T-helper 9 cell (primary cell): ENCODE measurements around the gene PDIA4.

Source experiments
- DNase-seq: peaks from one replicate; pipeline ENCODE4 v3.0.0-alpha.2; 2020

Gene PDIA4

GRCh38 chr7:148963583-148964482 is 64.5 kb downstream of the PDIA4 start:
- no peak for DNase-seq

- peak; percentile 28 for DNase-seq
Measured at GRCh38 chr7:148962823-148963582, 65.3 kb downstream of the PDIA4 start.

GRCh38 chr7:148962440-148962822 is 65.9 kb downstream of the PDIA4 start:
- DNase-seq: no peak

- DNase-seq: no peak
Measured at GRCh38 chr7:148959726-148960125, 68.6 kb downstream of the PDIA4 start.

GRCh38 chr7:148958061-148958460 is 70.2 kb downstream of the PDIA4 start:
- DNase-seq: no peak

GRCh38 chr7:148954766-148955165 is 73.5 kb downstream of the PDIA4 start:
- DNase-seq: no peak

- DNase-seq: no peak
Measured at GRCh38 chr7:148953676-148954075, 74.6 kb downstream of the PDIA4 start.
